ENCODE data around the gene SH3BP5.
A peak's percentile ranks its signal among the peaks of the same experiment; 100 is the strongest.

Gene SH3BP5

DNA sequence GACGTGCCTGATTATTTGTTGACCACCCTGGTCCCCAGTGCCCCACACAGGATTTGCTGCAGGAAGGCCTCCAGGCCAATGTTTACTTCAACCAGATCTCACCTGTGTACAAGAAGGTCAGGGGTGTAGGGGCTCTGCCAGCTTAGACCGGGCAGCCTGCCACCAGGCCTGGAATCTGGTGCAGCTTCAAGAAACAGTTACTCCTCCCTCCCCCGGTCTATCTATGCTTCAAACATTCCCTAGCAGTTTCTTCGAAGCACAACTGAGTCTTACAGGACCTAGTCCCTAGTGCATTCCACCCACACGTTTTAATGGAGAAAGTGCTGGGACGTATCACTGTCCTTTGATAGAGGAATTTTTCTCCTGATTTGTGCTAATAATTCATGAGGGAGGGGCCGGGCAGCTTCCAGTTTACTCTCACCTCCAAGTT, 8.0 kb downstream of the SH3BP5 start:
- DNase-seq, result no peak

DNA sequence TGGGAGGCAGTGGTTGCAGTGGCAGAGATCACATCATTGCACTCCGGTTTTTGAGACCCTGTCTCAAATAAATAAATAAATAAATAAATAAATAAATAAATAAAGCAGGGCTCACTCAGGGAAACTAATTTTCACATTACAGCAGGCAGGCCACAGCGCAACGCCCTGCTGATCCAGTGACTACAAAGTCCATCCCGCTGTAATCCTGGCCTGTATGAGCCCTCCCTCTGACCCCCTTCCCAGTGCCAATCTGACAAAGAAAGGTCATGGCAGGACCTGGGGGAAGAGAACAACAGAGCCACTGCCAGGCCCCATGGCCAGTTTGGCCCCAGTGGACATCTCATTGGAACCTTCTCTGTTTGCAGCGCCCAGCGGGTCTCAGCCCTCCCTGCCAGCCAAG, 9.3 kb downstream of the SH3BP5 start:
- no peak for DNase-seq

DNA sequence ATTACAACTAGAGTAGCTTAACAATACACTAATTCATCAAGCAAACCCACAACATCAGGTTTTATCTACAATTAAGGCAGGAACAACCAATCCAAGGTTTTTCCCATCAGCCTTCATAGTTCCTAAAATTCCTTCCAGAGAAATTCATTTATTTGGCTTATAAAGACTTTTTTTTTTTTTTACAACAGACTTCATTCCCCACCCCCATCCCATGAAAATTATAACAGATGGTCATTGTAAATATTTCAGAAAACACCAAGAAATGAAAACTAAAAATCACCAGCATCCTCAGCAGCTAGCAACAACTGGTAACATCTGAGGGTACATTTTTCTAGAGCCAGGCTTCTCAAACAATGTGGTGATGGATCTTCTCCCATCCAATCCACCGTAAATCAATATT, 11.0 kb downstream of the SH3BP5 start:
- DNase-seq, result no peak

DNA sequence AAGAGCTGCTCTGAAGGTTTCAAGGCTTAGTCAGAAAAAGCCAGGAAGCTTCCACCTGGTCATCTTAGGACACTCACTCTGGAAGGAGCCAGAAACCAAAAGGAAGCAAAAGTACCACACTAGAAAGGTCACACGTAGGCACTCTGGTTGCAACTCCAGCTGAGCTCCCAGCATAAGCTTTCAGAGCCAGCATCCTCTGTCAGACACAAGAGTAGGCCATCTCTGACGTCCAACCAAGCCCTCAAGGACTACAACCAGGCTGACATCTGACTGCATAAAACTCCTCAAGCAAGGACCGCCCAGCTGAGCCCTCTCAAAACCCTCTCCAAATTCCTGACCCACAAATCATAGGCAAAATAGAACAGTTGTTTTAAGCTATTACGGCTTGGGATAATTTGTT, 12.8 kb downstream of the SH3BP5 start:
- no peak for DNase-seq

DNA sequence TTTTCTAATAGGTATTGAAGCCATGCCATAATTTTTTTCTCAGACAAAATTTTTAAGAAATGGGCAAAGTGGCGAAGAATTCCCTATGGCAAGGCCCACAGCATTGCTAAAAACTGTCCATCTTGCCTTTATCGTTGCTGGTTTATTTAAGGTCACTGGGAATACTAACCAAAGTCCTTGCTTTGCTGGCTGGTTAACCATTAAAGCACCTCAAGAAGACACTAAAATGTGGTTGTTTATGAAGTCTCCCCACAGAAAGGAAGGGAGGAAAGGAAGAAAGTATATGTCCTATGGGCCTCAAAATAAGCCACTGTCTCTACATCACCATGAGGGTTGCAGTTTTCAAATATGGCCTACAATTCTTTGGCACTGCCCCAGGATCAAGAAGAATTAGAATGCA, 13.2 kb downstream of the SH3BP5 start:
- DNase-seq, result no peak

DNA sequence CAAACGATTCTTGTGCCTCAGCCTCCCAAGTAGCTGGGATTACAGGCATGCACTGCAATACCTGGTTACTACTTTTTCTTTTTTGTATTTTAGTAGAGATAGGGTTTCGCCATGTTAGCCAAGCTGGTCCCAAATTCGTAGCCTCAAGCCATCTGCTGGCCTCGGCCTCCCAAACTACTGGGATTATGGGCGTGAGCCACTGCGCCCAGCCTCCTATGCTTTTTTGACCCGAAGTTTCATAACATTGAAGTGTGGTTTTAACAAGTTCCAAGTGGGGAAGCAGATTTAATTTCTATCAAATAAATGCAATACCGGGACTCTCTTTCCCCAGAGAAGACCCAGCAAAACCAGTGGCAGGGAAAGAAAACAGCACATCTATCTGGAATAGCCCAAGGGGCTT, 13.7 kb downstream of the SH3BP5 start:
- no peak for DNase-seq

DNA sequence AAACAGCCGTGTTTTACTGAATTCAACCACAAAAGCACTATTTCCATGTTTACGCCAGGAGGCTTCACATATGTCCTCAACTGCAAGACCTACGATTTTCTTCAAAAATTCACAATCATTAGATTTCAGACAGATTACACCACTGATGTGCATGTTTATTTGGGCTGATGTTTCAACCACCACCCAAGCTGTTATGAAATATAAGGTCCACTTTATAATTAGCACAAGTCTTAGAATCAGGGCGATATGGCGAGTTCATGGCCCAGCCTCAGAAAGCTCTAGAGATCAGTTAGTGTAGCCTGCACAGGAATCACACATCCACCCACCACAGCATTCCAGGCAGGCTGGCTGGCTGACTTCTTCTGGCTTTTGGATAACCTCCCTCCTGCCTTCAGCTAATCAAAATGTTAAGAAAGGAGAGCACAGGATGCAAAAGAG, 15.4 kb downstream of the SH3BP5 start:
- DNase-seq, result no peak

DNA sequence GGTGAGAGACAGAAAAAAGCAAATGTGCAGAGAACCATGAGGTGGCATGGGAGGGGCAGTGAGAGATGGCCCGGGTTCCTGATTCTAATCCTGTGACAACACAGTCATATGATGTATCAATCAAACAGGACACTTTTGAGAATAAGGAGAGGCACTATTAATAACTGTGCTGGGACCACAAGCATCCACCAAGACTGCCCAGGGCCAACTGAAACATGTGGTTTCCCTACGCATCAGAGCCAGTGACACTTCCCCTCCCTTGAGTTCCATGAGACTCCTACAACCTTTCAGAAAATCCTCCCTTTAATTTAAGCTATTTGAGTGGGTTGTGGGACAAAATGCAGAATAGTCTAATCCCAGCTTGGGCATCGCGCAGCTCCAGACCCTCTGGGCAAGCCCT, 17.4 kb downstream of the SH3BP5 start:
- no peak for DNase-seq

DNA sequence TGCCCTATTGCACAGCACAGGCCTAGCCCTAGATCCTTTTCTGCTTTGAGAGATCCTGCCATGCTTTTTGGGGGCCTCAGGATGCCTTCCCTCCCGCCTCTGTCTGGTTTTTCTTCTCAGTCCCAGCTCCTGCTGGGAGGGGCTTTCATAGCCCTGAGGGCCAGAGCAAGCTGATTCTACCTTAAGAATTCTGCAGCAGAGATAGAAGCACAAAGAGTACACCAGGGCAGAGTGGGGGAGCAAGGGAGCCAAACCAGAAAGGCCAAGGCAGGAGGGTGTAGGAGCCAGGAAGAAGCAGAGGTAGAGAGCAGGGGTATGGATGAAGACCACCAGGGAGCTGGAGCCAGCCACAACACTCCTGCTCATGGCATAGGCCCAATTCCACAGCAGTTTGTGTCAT, 18.1 kb downstream of the SH3BP5 start:
- DNase-seq, result no peak

DNA sequence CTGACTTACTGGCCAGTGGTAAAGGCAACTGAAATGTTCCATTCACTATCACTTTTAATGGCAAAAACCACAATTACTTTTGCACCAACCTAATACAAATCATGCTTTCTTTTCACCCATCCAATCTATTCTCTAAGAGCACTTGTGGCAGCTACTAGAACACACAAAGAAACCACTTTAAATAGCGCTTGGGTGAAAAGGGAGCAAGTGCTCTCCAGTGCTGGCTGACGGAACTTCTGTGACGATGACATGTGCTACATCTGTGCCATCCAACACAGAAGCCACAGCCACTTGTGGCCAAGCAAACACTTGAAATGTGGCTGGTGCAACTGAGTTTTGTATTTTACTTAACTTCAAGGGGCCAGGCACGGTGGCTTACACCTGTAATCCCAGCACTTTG, 18.9 kb downstream of the SH3BP5 start:
- DNase-seq, result peak; percentile 42

DNA sequence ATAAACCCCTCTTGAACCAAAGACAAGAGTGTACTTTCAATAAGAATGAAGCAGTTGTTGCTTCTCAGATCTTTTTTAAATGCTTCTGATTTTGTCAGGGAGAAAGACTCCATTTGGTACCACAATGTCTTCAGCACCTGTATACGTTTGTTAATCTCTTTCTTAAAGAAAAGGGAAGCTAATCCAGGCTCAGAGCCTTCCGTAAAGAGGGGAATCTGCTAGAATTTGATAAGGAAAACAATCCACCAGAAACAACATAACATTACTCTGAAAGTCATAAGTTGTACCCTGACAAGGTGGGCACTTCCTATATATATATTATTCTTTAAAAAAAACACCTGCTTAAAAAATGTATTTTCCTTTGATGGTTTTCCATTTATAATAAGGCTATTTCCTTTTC, 19.8 kb downstream of the SH3BP5 start:
- no peak for DNase-seq

DNA sequence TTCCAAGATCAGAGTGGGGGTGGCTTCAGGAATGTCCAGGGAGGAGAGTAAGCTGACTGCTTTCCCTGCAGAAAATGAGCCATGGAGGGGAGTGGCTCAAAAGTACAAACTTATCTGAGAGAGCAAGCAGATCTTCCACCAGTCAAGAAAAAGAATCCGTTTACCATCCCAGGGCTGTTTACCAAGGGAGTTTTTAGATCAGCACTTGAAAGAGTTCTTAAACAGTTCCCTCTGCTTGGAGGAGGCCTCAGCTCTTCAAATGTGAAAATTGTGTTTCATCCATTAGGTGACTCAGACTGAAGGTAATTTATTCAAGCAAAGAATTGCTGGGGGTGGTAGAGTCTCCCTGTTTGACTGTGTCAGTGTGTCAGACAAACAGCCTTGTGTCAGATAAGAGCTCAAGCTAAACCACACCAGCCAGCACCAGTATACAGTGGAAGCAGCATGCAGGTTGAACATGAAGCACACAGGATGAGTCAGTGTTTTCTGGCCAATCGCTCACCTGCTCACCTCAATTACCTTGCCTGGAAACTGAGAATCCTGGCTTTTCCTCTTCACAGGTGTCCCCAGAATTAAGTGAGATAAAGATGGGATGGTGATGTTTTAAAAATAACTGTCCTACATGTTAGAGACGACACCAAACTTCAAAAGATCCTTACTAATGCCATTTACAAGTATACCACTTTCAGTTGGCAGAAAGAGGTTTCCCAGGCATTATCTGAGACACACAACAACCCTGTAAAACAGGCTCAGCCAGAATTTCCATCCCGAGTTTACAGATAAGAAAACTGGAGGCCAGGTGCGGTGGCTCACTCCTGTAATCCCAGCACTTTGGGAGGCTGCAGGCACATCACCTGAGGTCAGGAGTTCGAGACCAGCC, 21.7 kb downstream of the SH3BP5 start:
- DNase-seq, result peak; percentile 92

DNA sequence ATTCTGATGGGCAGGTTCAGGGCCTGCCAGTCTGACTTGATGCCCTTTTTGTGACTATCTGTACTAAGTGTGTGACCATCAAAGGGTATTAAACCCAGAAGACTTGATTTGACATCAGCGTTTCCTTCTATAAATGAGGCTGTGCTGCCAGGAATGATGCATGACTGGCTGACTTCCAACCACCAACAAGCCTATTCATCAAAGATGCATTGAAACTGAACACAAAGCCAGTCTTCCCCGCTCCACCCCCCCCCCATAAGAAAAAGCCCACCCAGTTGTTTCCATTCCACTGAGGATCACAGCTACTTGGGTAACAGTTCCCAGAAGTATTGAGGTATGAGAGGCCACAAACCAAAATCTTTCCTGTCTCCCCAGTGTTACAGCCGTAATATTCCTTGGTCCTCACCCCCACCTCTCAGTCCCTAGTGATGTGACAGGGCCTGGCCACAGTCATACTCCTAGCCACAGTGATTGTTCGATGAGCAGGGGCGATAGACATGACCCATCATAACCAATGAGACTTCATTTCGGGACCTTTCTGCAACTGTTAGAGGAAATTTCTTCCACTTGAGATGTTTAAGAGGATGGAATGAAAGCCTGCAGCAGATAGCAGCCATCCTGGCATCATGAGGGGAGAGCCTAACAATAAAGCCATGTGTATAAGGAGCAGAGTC, 22.6 kb downstream of the SH3BP5 start:
- DNase-seq, result no peak

DNA sequence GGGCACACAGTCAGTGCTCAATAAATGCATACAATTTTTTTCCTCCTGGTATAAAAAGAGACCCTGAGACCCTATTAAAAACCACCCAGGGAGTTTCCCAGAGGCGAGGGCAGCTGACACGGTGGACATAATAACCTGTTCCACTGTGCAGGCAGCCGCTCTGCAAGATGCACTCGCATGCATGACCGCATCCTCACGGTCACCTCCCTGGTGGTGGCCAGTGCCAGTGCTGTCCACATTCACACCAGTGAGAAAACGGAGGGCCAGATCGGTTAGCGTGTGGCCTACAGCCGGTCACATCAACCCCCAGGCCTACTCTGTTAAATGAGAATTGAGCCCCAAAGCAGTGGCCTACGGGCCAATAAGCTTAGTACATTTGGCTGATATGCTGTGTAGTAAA, 24.8 kb downstream of the SH3BP5 start:
- no peak for DNase-seq

DNA sequence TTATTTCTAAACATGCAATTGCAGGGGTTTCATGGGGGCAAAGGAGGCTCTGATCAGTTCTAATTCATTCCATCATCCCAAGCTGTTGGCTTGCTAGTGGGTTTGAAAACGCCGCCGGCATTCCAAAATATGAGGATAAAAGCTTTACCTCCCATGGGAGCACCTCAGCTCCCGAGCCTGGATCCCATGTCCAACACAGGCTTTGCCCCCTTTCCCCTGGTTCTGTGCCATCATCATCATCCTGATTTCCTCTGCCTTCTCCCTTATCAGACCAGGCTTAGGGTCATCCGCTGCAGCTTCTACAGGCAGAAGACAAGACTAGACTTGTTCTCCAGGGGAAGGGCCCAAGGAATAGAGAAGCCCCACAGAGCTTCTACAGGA, 25.4 kb downstream of the SH3BP5 start:
- no peak for DNase-seq

DNA sequence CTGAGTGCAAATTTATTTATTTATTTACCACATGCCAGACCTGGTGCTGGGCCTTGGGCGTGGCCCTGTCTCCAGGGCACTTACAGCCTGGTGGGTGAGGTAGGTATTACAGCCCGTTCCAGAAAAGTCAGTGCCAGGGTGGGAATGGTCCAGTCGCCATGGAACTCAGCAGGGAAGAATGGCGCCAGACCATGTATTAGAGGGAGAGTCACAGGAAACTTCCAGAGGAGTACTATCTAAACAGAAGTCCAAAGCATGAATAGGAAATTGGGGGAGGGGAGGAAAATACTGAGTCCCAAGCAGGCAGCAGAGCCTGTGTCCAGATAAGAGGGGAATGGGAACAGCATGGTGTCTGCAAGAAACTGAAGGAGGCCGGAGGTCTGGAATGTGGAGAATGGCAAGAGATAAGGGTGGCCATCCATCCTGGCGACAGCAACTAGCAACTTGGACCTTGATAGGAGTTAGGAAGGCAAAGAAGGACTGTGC, 27.0 kb downstream of the SH3BP5 start:
- DNase-seq, result no peak

DNA sequence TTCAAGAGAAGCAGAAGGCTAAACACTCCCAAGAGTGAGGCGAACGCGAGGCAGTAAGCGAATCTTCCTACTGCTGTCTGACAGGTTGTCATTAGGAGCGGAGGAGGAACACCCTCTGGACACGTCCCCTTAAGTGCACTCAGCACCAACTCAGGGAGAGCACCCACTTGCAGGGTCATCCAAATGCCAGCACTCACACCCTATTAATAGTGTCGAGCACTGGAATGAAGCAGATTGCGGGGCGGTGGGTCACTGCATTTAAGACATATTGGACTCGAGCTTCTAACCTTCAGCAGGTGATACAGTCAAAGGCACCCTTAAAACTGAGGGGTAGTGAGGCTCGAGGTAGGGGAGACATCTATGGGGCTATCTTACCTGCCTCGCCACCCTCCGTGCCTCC, 28.7 kb downstream of the SH3BP5 start:
- DNase-seq, result no peak

DNA sequence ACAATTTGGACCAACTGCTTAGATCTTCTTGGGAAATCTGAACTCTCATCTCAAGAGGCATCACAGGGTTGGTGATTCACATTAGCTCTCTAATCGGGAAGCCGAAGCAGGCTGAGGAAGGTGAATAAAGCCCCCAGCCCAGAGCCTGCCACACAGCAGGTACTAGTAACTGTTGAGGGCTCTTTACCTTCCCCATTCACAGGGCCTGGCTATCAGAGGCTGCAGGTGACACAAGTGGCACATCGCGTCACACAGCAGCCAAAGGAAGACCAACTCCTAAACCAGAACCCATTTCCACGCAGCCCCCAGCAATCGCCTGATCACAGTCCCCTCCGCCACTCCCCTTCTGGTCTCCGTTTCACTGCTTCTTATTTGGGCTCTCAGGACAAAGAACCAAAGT, 29.2 kb downstream of the SH3BP5 start:
- DNase-seq, result no peak

DNA sequence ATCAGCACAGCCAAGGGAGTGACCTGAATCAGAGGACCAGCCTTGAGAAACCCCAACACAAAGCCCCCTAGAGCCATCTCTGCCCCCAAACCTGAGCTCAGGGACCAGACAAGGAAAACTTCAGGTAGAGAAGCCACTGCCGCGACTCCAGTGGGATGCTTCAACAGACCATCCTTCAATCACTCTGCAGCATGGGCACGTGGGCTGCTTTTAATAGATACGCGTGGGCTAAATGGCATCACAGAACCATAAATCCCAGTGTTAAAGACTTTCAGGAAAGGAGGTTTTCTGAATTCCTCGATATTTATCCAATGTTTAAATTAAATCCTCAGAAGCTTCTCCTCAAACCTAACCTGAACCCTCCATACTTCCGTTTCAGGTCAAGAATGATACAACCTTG, 30.6 kb downstream of the SH3BP5 start:
- no peak for DNase-seq

DNA sequence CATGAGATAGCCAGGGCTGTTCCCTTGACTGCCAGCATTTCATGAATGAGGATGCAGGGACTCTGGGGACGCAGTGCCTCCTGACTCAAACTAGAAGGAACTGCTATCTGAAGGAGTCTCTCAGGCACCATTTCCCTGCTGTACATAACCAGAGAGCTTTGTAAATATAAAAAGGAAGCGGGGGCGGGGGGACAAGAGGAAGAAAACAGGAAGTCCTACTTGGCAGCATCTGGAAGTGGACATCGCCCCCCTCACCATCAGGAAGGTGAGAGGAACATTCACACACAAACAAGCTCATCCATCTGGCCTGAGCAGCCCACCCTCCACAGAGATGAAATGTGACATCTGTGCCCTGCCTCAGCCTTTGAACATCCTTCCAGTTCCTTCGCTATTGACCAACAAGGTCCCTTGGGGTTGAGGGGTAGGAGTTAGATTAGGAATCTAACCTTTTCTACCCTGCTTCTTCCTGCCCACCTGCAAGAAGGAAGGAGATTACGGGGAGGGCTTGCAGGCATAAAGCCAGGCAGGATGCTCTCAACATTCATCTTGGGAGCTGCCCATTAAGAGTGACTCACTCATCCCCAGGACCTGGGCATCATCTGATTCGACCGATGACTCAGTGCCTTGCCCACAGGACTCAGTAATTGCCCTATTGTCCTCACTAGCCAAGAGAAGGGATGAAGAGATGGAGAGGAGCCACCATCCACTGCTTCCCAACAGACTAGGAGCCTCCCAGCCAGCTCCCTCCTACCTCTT, 31.9 kb downstream of the SH3BP5 start:
- no peak for DNase-seq

DNA sequence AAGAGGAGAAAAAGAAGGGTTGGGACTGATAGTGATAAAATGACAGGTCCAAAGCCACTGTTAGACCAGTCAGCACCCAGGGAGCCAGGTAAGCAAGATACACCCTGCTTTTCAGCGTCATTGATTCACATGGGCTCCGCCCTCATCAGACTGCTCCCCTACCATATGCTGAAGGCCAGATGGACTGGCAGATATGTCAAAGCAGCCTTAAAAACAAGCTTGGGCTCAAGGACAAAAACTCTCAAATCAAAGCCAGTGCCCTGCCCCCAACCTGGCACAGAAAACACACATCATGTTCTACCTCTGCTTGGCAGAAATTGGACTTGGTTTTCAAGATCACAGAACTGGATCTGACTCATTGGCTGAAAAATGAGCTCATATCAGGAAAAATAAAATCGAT, 33.4 kb downstream of the SH3BP5 start:
- DNase-seq, result no peak

DNA sequence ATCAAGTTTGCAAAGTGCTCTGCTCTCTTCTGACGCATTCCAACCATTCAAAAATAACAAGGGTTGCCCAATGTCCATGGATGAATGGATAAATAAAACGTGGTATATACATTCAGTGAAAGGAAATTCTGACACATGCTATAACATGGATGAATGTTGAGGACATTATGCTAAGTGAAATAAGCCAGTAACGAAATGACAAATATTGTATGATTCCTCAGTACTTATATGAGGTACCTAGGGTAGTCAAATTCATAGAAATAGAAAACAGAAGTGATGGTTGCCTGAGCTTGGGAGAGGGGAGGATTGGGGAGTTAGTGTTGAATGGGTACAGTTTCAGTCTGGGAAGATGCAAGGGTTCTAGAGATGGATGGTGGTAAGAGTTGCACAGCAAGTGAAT, 33.9 kb downstream of the SH3BP5 start:
- no peak for DNase-seq

DNA sequence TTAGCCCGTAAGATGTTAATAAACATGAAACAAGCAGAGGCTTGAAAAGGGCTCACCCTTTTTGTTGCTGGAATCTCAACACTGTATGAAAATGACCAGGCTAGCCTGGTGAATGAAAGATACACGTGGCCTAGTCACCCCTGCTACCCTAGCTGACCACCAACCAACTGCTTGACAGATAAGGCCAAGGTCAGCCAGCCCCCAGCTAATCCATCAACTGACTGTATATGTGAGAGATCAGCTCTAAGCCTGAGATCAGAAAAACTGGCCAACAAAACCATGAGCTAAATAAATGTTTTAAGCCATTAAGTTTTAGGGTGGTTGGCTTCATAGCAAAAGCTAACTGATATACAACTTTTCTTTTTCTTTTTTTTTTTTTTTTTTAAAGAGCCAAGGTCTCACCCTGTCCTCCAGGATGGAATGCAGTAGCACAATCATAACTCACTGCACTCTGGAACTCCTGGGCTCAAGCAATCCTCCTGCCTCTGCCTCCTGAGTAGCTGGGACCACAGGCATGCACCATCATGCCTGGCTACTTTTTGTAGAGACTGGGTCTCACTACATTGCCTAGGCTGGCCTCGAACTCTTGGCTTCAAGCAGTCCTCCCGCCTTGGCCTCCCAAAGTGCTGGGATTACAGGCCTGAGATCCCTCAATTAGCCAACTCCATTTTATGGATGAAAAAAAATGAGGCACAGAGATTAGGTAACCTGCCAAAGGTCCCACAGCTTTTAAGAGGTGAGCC, 34.6 kb downstream of the SH3BP5 start:
- DNase-seq, result no peak
